GM12801 (cell line): ENCODE measurements around the gene GOLGA6A.
"Not testable (repeated sequence)": the region's sequence is repeated elsewhere in the genome, so short reads cannot be mapped to it uniquely, and the experiment has no call there.

Experiments used
- CTCF ChIP-seq: IDR thresholded peaks from one replicate; pipeline ENCODE4 v1.5.1; 2011; ENCODE audit warnings: control low read depth; ENCODE audit not compliant: insufficient read length; ENCODE audit errors: extremely low read depth

GOLGA6A gene

GRCh38 chr15:74082450-74082849 lies at the start of gene GOLGA6A:
Gene GOLGA6A (minus strand): TSS chr15:74082550. CDS start chr15:74082509, 41 bp downstream.
- not testable (repeated sequence) for TF ChIP-seq CTCF

GRCh38 chr15:74131628-74132413 lies 49.5 kb upstream of the GOLGA6A start:
- TF ChIP-seq CTCF = no peak

- no peak for TF ChIP-seq CTCF
These were observed 48.7 kb upstream of the GOLGA6A start for GRCh38 chr15:74130849-74131627.

GRCh38 chr15:74130155-74130848 lies 48.0 kb upstream of the GOLGA6A start, which contains the start of gene ISLR2:
Gene ISLR2 (plus strand): TSS chr15:74130586. CDS start chr15:74132755, 2,169 bp downstream.
- TF ChIP-seq CTCF = no peak

GRCh38 chr15:74129586-74130154 lies 47.3 kb upstream of the GOLGA6A start:
- TF ChIP-seq CTCF = no peak

GRCh38 chr15:74128785-74129585 lies 46.6 kb upstream of the GOLGA6A start:
- no peak for TF ChIP-seq CTCF
